OCI-M2 (cell line): ENCODE data around the gene POPDC2.

Experiments used
- DNase-seq: peaks from one replicate; lab custom pipeline; 2025; ENCODE audit not compliant: unreplicated experiment; lab: John Stamatoyannopoulos, UW

The POPDC2 gene

GRCh38 chr3:119641416-119641815 lies 19.0 kb downstream of the POPDC2 start:
- DNase-seq: no peak

GRCh38 chr3:119639494-119640350 lies 20.7 kb downstream of the POPDC2 start:
- DNase-seq: no peak

- no peak for DNase-seq
These were observed 22.5 kb downstream of the POPDC2 start for GRCh38 chr3:119637679-119638477.

GRCh38 chr3:119636891-119637611 lies 23.3 kb downstream of the POPDC2 start:
- DNase-seq: no peak

- no peak for DNase-seq
These were observed 24.1 kb downstream of the POPDC2 start for GRCh38 chr3:119636249-119636648.

GRCh38 chr3:119635719-119636118 lies 24.7 kb downstream of the POPDC2 start:
- DNase-seq: no peak

GRCh38 chr3:119632829-119633228 lies 27.6 kb downstream of the POPDC2 start:
- DNase-seq: no peak

- no peak for DNase-seq
These were observed 28.2 kb downstream of the POPDC2 start for GRCh38 chr3:119632216-119632615.

- DNase-seq: no peak
These were observed 28.9 kb downstream of the POPDC2 start for GRCh38 chr3:119631516-119631915.

GRCh38 chr3:119630880-119631329 lies 29.5 kb downstream of the POPDC2 start:
- DNase-seq: no peak

- no peak for DNase-seq
These were observed 30.1 kb downstream of the POPDC2 start for GRCh38 chr3:119630128-119630879.

- no peak for DNase-seq
These were observed 31.5 kb downstream of the POPDC2 start for GRCh38 chr3:119628816-119629445.

- no peak for DNase-seq
These were observed 32.0 kb downstream of the POPDC2 start for GRCh38 chr3:119628390-119628789.

GRCh38 chr3:119627461-119627860 lies 32.9 kb downstream of the POPDC2 start:
- DNase-seq: no peak

GRCh38 chr3:119626196-119626595 lies 34.2 kb downstream of the POPDC2 start:
- DNase-seq: no peak

- DNase-seq: no peak
These were observed 34.8 kb downstream of the POPDC2 start for GRCh38 chr3:119625451-119626153.

- DNase-seq: no peak
These were observed 36.2 kb downstream of the POPDC2 start for GRCh38 chr3:119624002-119624720.

GRCh38 chr3:119620899-119621298 lies 39.5 kb downstream of the POPDC2 start:
- DNase-seq: no peak

GRCh38 chr3:119619094-119619493 lies 41.3 kb downstream of the POPDC2 start:
- DNase-seq: no peak
